ENCODE data around the gene CORO2A. TPM values are rescaled to one million over a fixed set of nuclear protein-coding genes. Genes with fewer than 3 reads are reported as not detected.

CORO2A gene
- total and polyA plus RNA-seq, 2 of the 13 experiments (the other 11 are each of a cell fraction or from before 2014, with no cell fraction given) = 14.4 to 15.3 TPM

- peak; percentile 72 for TF ChIP-seq PBX2 (CRISPR knock-in tag; IDR thresholded peaks at IDR 0.05)
- TF ChIP-seq TIGD3 (CRISPR knock-in tag; IDR thresholded peaks at IDR 0.05; ENCODE audit: borderline replicate concordance) = no peak
- no peak for TF ChIP-seq CBFB (CRISPR knock-in tag; IDR thresholded peaks at IDR 0.05)
- no peak for TF ChIP-seq NFKB2 (CRISPR knock-in tag; IDR thresholded peaks at IDR 0.05; ENCODE audit: borderline replicate concordance)
- TF ChIP-seq ZNF10 (CRISPR knock-in tag; IDR thresholded peaks at IDR 0.05; ENCODE audit: borderline replicate concordance, low read depth) = no peak
- TF ChIP-seq TRIM24 (CRISPR knock-in tag; IDR thresholded peaks at IDR 0.05) = no peak
- TF ChIP-seq RFXANK (CRISPR knock-in tag; IDR thresholded peaks at IDR 0.05) = no peak
- peak; percentile 58 for TF ChIP-seq HNF4G (IDR thresholded peaks at IDR 0.05; ENCODE audit: borderline replicate concordance, low read depth, low read length)
- TF ChIP-seq HNF4G (CRISPR knock-in tag; IDR thresholded peaks at IDR 0.05; ENCODE audit: borderline replicate concordance, low read depth) = no peak
- TF ChIP-seq RARA (CRISPR knock-in tag; IDR thresholded peaks at IDR 0.05) = peak; percentile 42; the same call in 1 of the 2 replicates
- TF ChIP-seq AHR (CRISPR knock-in tag; IDR thresholded peaks at IDR 0.05) = no peak
- TF ChIP-seq ZFY (CRISPR knock-in tag; IDR thresholded peaks at IDR 0.05) = no peak; the same call in 1 of the 2 replicates
- TF ChIP-seq TGIF2 (CRISPR knock-in tag; IDR thresholded peaks at IDR 0.05) = peak; percentile 24; the same call in 1 of the 2 replicates
- TF ChIP-seq IRF1 (CRISPR knock-in tag; IDR thresholded peaks at IDR 0.05; ENCODE audit: low read depth) = no peak
- TF ChIP-seq ZBTB14 (CRISPR knock-in tag; IDR thresholded peaks at IDR 0.05) = no peak
- TF ChIP-seq THAP11 (CRISPR knock-in tag; IDR thresholded peaks at IDR 0.05) = peak; percentile 36; the same call in 1 of the 2 replicates
- TF ChIP-seq KLF6 (CRISPR knock-in tag; IDR thresholded peaks at IDR 0.05) = no peak
- TF ChIP-seq HMG20A (CRISPR knock-in tag; IDR thresholded peaks at IDR 0.05; ENCODE audit: borderline replicate concordance) = no peak
- peak; percentile 20; the same call in 1 of the 2 replicates for TF ChIP-seq MNT (IDR thresholded peaks at IDR 0.05)
- TF ChIP-seq ZFAT (CRISPR knock-in tag; conservative IDR thresholded peaks at IDR 0.05) = no peak
- no peak for TF ChIP-seq ZNF776 (CRISPR knock-in tag; IDR thresholded peaks at IDR 0.05)
- no peak for TF ChIP-seq UBTF (CRISPR knock-in tag; IDR thresholded peaks at IDR 0.05)
- TF ChIP-seq KAT2B (IDR thresholded peaks at IDR 0.05; ENCODE audit: borderline replicate concordance, low read depth, low read length) = no peak
Observed at GRCh38 chr9:98228392-98229089, 36.1 kb upstream of the CORO2A start (continued).

Measured in HepG2 (cell line).